Activated naive CD8-positive, alpha-beta T cell treated with anti-CD3 and anti-CD28 coated beads for 36 hours (primary cell): ENCODE data around the gene SPX. TPM values are rescaled to one million over a fixed set of nuclear protein-coding genes. Genes with fewer than 3 reads are reported as not detected.

Source experiments
- DNase-seq: peaks from one replicate; pipeline ENCODE4 v3.0.0; 2021
- H3K27ac Mint-ChIP-seq: one replicate; pipeline ENCODE4 v1.8.0; 2022; ENCODE audit warnings: mild to moderate bottlenecking, moderate library complexity, mixed read lengths
- H3K27me3 Mint-ChIP-seq: one replicate; pipeline ENCODE4 v1.8.0; 2022; ENCODE audit warnings: mild to moderate bottlenecking, mixed read lengths
- H3K36me3 Mint-ChIP-seq: one replicate; pipeline ENCODE4 v1.8.0; 2021; ENCODE audit warnings: mild to moderate bottlenecking, mixed read lengths
- H3K4me1 Mint-ChIP-seq: one replicate; pipeline ENCODE4 v1.8.0; 2021; ENCODE audit warnings: mixed read lengths
- H3K4me3 Mint-ChIP-seq: one replicate; pipeline ENCODE4 v1.8.0; 2022; ENCODE audit warnings: mild to moderate bottlenecking, moderate library complexity, mixed read lengths
- H3K9me3 Mint-ChIP-seq: one replicate; pipeline ENCODE4 v1.8.0; 2022; ENCODE audit warnings: mixed read lengths
- total RNA-seq, 2 experiments: library from RNA; stranded (reverse); gene quantifications; one replicate each; pipeline ENCODE4 v1.2.3, GENCODE V29; 2021

The SPX gene, protein sequence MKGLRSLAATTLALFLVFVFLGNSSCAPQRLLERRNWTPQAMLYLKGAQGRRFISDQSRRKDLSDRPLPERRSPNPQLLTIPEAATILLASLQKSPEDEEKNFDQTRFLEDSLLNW
- total RNA-seq: under 1 TPM; 0.31 to 0.42 TPM

DNA sequence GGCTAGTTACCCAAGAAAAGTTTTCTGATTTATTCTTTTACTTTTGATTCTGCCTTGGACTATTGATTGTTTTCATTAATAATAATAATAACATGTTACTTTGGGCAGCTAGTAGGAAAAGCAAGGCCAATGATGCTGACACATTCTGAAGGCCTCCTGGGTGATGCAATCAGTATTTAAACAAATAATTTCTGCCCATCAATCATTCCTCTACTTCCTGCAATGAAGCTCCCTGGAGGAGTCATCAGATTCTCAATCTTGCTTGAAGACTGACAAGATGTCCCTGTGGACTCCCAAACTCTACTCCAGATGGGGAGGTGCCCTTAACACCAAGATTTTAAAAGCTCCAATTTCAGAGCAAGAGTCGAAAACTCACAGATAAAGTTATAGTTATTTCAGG is at the start of gene SPX:
SPX (plus strand) TSS at position 244 of the 400 bp plus-strand sequence. CDS start 177 bp downstream, outside the sequence.
- peaks cover 4% of the 10 kb centered on the region for H3K4me1 Mint-ChIP-seq

DNA sequence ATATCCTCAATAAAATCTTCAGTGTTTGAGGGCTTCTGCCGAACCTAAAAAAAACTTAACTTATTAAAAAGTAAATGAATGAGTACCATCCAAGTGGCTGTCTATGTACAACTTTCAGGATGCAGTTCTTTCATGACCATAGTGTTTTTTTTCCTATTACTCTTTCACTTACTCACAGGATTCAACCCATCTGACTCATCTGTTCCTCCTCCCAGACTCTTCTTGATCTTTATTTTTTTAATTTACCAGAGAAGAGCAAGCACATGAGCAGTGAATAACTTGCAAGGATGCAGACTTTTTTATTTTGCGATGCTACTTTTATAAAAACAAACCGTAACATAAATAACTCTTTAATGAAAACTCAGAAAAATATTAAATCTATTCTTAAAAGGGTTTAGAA is 49.1 kb upstream of the SPX start:
- Mint-ChIP-seq H3K27ac (peak overlapping the region; percentile 80), H3K9me3 (no peaks in the 10 kb centered on the region), H3K4me3 (peak overlapping the region; percentile 33), H3K4me1 (peaks cover 10% of the 10 kb centered on the region), H3K27me3 (no peaks in the 10 kb centered on the region), H3K36me3 (peaks cover 18% of the 10 kb centered on the region)
- DNase-seq: no peak

More for the DNA sequence above, at the start of gene SPX:
- peaks cover 26% of the 10 kb centered on the region for H3K27me3 Mint-ChIP-seq
- no peak within 1 kb of the TSS for H3K27ac Mint-ChIP-seq
- H3K36me3 Mint-ChIP-seq: no peaks in the 10 kb centered on the region
- DNase-seq: no peak
- H3K9me3 Mint-ChIP-seq: peaks cover 5% of the 10 kb centered on the region
- H3K4me3 Mint-ChIP-seq: peak within 1 kb of the TSS; percentile 72

GRCh38 chr12:21478756-21479455 is 47.2 kb upstream of the SPX start:
- peaks cover 10% of the 10 kb centered on the region for H3K4me1 Mint-ChIP-seq
- peaks cover 11% of the 10 kb centered on the region for H3K36me3 Mint-ChIP-seq
- H3K4me3 Mint-ChIP-seq: no peak overlapping the region
- H3K27ac Mint-ChIP-seq: no peak overlapping the region
- DNase-seq: no peak
- H3K9me3 Mint-ChIP-seq: no peaks in the 10 kb centered on the region
- H3K27me3 Mint-ChIP-seq: no peaks in the 10 kb centered on the region

- H3K4me3 Mint-ChIP-seq: no peak overlapping the region
- H3K4me1 Mint-ChIP-seq: no peaks in the 10 kb centered on the region
- no peaks in the 10 kb centered on the region for H3K27me3 Mint-ChIP-seq
- H3K36me3 Mint-ChIP-seq: peaks cover 8% of the 10 kb centered on the region
- H3K27ac Mint-ChIP-seq: no peak overlapping the region
- DNase-seq: no peak
- H3K9me3 Mint-ChIP-seq: no peaks in the 10 kb centered on the region
Measured at GRCh38 chr12:21483531-21483930, 42.6 kb upstream of the SPX start.

- Mint-ChIP-seq H3K4me3 (no peak overlapping the region), H3K27me3 (no peaks in the 10 kb centered on the region), H3K27ac (no peak overlapping the region), H3K4me1 (no peaks in the 10 kb centered on the region), H3K9me3 (no peaks in the 10 kb centered on the region), H3K36me3 (peaks cover 24% of the 10 kb centered on the region)
- no peak for DNase-seq
Measured at GRCh38 chr12:21485998-21486397, 40.1 kb upstream of the SPX start.

GRCh38 chr12:21499765-21500164 is 26.3 kb upstream of the SPX start:
- peak overlapping the region; percentile 54 for H3K4me3 Mint-ChIP-seq

DNA sequence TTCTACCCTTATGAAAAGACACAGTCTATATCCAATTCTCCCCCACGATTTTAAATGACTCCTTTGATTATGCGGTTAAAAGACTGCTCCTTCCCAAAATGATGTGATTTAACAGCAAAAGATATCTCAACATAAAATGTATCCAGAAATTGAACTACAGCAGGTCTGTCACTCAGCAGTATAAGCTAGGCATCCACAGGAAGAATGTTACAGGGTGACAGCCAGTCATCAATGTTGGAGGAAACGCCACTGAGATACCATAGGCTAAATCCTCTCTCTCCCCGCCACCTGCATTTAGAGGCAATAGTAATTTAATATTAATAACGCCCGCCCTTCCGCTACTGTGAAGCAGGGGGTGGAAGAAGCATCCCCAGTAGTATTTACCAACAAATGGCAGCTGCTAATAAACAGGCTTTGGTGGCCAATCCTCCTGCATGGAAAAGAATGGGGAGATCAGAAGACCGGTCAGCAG is 25.3 kb upstream of the SPX start:
- no peaks in the 10 kb centered on the region for H3K27me3 Mint-ChIP-seq
- peaks cover 37% of the 10 kb centered on the region for H3K4me1 Mint-ChIP-seq
- no peak overlapping the region for H3K27ac Mint-ChIP-seq
- no peak for DNase-seq
- H3K36me3 Mint-ChIP-seq: peaks cover 26% of the 10 kb centered on the region
- H3K4me3 Mint-ChIP-seq: no peak overlapping the region
- no peaks in the 10 kb centered on the region for H3K9me3 Mint-ChIP-seq

More at GRCh38 chr12:21499765-21500164, 26.3 kb upstream of the SPX start:
- Mint-ChIP-seq H3K9me3 (no peaks in the 10 kb centered on the region), H3K36me3 (peaks cover 31% of the 10 kb centered on the region), H3K4me1 (peaks cover 32% of the 10 kb centered on the region), H3K27ac (peak overlapping the region; percentile 30), H3K27me3 (no peaks in the 10 kb centered on the region)
- DNase-seq: no peak

GRCh38 chr12:21501258-21502163 is 24.6 kb upstream of the SPX start, which contains the start of the genes GOLT1B and RECQL:
Gene GOLT1B (plus strand): TSS chr12:21501789. CDS start chr12:21501924, 135 bp downstream.
Gene RECQL (minus strand): TSS chr12:21501635. CDS start chr12:21499570, 2,065 bp downstream.
- Mint-ChIP-seq H3K36me3 (peaks cover 22% of the 10 kb centered on the region), H3K4me3 (no peak within 1 kb of the TSS), H3K9me3 (no peaks in the 10 kb centered on the region), H3K27ac (no peak within 1 kb of the TSS), H3K27me3 (no peaks in the 10 kb centered on the region), H3K4me1 (peaks cover 37% of the 10 kb centered on the region)
- DNase-seq: peak; percentile 87

DNA sequence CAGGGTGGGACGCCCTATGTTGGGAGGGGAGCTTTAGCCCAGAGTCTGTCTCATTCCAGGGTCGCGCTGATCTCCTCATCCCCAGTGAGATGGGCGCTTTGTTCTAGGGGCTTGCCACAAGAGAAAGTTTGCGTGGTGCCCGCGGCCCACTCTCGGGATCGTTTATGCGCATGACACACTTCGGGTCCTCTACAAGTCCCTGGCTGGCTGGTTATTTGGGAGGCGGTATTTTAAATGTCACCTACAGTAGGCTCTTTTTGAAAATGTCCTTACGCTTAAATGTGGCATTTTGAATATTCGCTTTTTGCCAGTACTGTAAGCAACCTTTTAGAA is 24.0 kb upstream of the SPX start:
- Mint-ChIP-seq H3K4me1 (peaks cover 37% of the 10 kb centered on the region), H3K36me3 (peaks cover 17% of the 10 kb centered on the region), H3K27ac (no peak overlapping the region), H3K4me3 (no peak overlapping the region), H3K9me3 (no peaks in the 10 kb centered on the region), H3K27me3 (no peaks in the 10 kb centered on the region)
- DNase-seq: peak; percentile 45

- Mint-ChIP-seq H3K4me3 (no peak overlapping the region), H3K9me3 (no peaks in the 10 kb centered on the region), H3K4me1 (peaks cover 35% of the 10 kb centered on the region), H3K27ac (no peak overlapping the region), H3K36me3 (peaks cover 12% of the 10 kb centered on the region), H3K27me3 (no peaks in the 10 kb centered on the region)
- no peak for DNase-seq
Measured at GRCh38 chr12:21502872-21503271, 23.2 kb upstream of the SPX start.

DNA sequence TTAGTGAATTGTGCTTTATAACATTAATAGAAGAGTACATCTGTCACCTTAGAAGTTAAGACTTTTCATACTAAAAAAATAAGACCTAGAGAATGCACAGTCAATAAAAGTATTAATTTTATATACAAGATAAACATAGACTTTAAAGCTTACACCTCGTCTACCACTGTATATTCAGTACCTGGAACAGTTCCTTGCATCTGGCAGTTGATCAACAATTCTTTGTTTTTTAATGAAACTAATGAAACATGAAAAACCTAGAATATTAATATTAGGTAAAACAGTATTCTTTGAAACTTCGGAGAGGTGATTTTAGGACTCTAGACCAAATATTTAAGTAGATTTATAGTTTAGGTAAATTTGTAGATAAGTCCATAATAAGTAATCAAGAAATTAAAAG is 20.2 kb upstream of the SPX start:
- peaks cover 26% of the 10 kb centered on the region for H3K36me3 Mint-ChIP-seq
- H3K27ac Mint-ChIP-seq: no peak overlapping the region
- H3K27me3 Mint-ChIP-seq: no peaks in the 10 kb centered on the region
- DNase-seq: no peak
- H3K4me1 Mint-ChIP-seq: peaks cover 40% of the 10 kb centered on the region
- no peak overlapping the region for H3K4me3 Mint-ChIP-seq
- no peaks in the 10 kb centered on the region for H3K9me3 Mint-ChIP-seq

DNA sequence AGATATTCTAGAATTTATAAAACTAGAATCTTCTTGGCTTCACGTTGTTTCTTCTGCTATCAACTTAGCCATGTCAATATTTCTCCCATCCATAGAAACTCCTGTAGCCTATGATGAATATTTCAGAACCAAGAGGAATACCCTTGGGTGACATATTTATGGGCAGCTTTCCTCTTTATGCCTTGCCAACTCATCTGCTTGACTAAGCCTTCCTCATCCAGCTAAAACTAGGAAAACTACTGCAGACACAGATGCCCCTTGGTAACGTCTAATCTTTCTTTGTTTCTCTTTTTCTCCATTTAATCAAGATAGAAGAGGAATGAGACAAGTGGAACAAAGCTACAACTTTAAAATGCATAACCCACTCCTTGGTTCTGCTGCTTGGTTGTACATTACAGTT is 18.2 kb upstream of the SPX start:
- DNase-seq: no peak
- H3K27me3 Mint-ChIP-seq: no peaks in the 10 kb centered on the region
- no peak overlapping the region for H3K4me3 Mint-ChIP-seq
- H3K9me3 Mint-ChIP-seq: no peaks in the 10 kb centered on the region
- H3K36me3 Mint-ChIP-seq: peaks cover 30% of the 10 kb centered on the region
- peaks cover 39% of the 10 kb centered on the region for H3K4me1 Mint-ChIP-seq
- H3K27ac Mint-ChIP-seq: no peak overlapping the region

- Mint-ChIP-seq H3K27me3 (no peaks in the 10 kb centered on the region), H3K27ac (peak overlapping the region; percentile 73), H3K4me1 (peaks cover 28% of the 10 kb centered on the region), H3K4me3 (peak overlapping the region; percentile 20), H3K9me3 (no peaks in the 10 kb centered on the region), H3K36me3 (peaks cover 31% of the 10 kb centered on the region)
- DNase-seq: no peak
Measured at GRCh38 chr12:21509768-21510167, 16.3 kb upstream of the SPX start.

GRCh38 chr12:21516281-21516680 is 9.8 kb upstream of the SPX start:
- Mint-ChIP-seq H3K9me3 (no peaks in the 10 kb centered on the region), H3K4me1 (no peaks in the 10 kb centered on the region), H3K27ac (no peak overlapping the region), H3K36me3 (peaks cover 21% of the 10 kb centered on the region), H3K27me3 (no peaks in the 10 kb centered on the region), H3K4me3 (no peak overlapping the region)
- DNase-seq: no peak

GRCh38 chr12:21518451-21518850 is 7.6 kb upstream of the SPX start:
- Mint-ChIP-seq H3K27ac (no peak overlapping the region), H3K4me1 (no peaks in the 10 kb centered on the region), H3K9me3 (no peaks in the 10 kb centered on the region), H3K27me3 (no peaks in the 10 kb centered on the region), H3K4me3 (no peak overlapping the region), H3K36me3 (peaks cover 17% of the 10 kb centered on the region)
- no peak for DNase-seq
